HG03139 (cell line): Measurements from ENCODE around the gene BRME1.
A peak's percentile ranks its signal among the peaks of the same experiment; 100 is the strongest.
"Not testable (repeated sequence)": the region's sequence is repeated elsewhere in the genome, so short reads cannot be mapped to it uniquely, and the experiment has no call there.

Experiments used
- ATAC-seq: cut with Tn5 transposase; IDR thresholded peaks from one replicate; pipeline ENCODE4 v1.9.1; 2021; ENCODE audit not compliant: unreplicated experiment

The BRME1 gene

GRCh38 chr19:13869281-13869680 is 36.6 kb downstream of the BRME1 start:
- no peak for ATAC-seq

GRCh38 chr19:13868663-13869062 is 37.3 kb downstream of the BRME1 start:
- ATAC-seq, result no peak

- no peak for ATAC-seq
Measured at GRCh38 chr19:13866463-13867046, 39.4 kb downstream of the BRME1 start.

- no peak for ATAC-seq
Measured at GRCh38 chr19:13865571-13866462, 40.1 kb downstream of the BRME1 start.

- ATAC-seq, result no peak
Measured at GRCh38 chr19:13864667-13865570, 41.0 kb downstream of the BRME1 start.

- ATAC-seq, result no peak
Measured at GRCh38 chr19:13864046-13864666, 41.8 kb downstream of the BRME1 start.

- peak; percentile 70 for ATAC-seq
Measured at GRCh38 chr19:13861714-13862531, 44.0 kb downstream of the BRME1 start.

- ATAC-seq, result no peak
Measured at GRCh38 chr19:13861392-13861713, 44.6 kb downstream of the BRME1 start.

GRCh38 chr19:13860679-13861391 is 45.1 kb downstream of the BRME1 start:
- no peak for ATAC-seq

GRCh38 chr19:13859361-13859880 is 46.5 kb downstream of the BRME1 start:
- ATAC-seq, result no peak

- ATAC-seq, result no peak
Measured at GRCh38 chr19:13856497-13856896, 49.4 kb downstream of the BRME1 start.

GRCh38 chr19:13852171-13852707 is 53.7 kb downstream of the BRME1 start:
- ATAC-seq, result not testable (repeated sequence)

- ATAC-seq, result not testable (repeated sequence)
Measured at GRCh38 chr19:13851734-13852114, 54.2 kb downstream of the BRME1 start.

- ATAC-seq, result no peak
Measured at GRCh38 chr19:13850910-13851733, 54.8 kb downstream of the BRME1 start.

GRCh38 chr19:13849991-13850909 is 55.7 kb downstream of the BRME1 start:
- no peak for ATAC-seq

GRCh38 chr19:13848798-13849676 is 56.9 kb downstream of the BRME1 start:
- no peak for ATAC-seq
